Cortex of kidney (tissue), 1 donor: ENCODE results near the gene GBF1.
"Not testable (repeated sequence)": the region's sequence is repeated elsewhere in the genome, so short reads cannot be mapped to it uniquely, and the experiment has no call there.

Experiments
- DNase-seq: peaks from one replicate; lab custom pipeline; 2025; lab: John Stamatoyannopoulos, UW

GBF1 gene

DNA sequence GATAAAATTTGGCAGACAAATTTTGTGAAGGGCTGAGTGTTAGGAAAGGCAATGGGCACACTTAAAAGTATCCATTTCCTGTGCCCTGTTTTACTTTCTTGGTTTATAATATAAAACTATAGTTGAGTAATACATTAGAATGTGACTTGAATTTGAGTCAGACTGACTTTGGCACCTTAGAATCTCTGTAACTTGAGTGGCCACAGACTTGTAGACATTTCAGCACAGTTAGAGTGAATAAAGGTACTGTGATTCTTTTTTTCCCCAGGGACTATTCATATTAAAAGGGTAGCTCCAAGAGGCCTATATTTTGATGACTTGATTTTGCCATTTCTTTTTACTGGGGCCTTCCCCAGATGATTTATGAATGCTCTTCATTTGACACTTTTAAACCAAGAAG, 22.4 kb downstream of the GBF1 start:
- no peak for DNase-seq

GRCh38 chr10:102268375-102268888, 23.1 kb downstream of the GBF1 start:
- DNase-seq = no peak

- no peak for DNase-seq
Observed at GRCh38 chr10:102269017-102269416, 23.7 kb downstream of the GBF1 start.

GRCh38 chr10:102274062-102274461, 28.7 kb downstream of the GBF1 start:
- no peak for DNase-seq

GRCh38 chr10:102275343-102275742, 30.0 kb downstream of the GBF1 start:
- DNase-seq = no peak

DNA sequence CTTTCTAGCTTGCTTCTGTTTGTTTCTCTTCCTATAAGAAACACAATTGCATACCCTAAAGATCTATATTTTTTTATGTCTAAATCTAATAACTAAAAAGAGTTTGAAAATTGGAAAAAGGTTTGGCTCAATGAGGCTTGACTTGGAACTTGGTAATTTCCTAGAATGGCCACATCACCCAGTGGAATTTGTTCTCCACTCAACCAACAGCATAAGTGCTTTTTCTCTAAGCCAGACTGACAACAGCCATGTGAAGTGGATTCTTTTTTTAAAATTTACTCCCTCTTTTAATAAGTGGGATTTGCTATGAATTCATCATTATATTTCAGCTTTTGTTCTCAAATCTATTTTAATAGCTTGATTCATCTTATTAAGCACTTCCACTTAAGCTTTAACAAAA, 33.8 kb downstream of the GBF1 start:
- no peak for DNase-seq

DNA sequence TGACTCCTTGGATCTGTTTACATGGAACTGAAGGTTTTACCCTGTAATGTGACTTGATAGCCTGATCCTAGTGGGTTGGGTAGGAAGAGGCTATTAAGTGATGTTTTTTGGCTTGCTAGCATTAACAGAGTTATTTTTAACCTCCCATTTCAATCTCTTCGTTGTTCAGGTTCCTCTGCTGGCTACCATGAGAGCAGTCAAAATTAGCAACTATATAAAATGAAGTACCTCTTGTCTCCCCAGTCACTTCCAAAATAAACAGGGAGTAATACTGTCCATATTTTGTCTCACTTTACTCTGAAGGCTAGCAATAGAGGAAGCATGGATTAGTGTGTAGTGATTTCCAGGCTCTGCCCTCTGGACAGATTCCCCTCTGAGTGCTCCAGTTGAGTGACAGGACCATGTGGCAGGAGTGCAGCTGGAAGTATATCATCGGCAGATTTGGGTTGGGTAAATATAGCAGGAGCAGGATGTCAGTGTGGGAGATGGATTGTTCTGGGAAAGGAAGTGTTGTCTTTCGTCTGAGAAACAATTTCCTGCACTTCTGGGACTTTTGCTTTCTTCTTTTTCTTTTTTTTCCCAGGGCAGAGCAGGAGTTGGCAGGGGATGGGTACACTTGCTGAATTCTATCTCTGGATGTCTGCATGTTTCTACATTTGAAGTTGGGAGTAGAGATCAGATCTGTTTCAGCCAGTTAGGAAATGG, 35.2 kb downstream of the GBF1 start:
- no peak for DNase-seq

DNA sequence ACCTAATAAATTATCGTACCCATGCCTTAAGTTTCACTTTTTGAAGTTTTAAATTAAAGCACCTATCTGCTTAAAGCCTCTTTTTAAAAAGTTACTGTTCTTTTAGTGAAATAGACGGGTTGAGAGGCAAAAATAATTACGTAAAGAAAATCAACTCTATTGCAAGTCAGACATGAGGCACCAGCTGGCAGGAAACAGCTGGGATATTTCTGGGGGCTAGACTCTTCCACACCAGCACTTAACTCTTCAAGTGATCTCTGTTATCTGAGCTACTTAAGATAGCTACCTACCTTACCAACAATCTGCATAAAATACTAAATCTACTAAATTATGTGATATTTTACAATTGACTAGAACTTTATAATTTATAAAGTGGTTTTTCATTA, 35.8 kb downstream of the GBF1 start:
- no peak for DNase-seq

DNA sequence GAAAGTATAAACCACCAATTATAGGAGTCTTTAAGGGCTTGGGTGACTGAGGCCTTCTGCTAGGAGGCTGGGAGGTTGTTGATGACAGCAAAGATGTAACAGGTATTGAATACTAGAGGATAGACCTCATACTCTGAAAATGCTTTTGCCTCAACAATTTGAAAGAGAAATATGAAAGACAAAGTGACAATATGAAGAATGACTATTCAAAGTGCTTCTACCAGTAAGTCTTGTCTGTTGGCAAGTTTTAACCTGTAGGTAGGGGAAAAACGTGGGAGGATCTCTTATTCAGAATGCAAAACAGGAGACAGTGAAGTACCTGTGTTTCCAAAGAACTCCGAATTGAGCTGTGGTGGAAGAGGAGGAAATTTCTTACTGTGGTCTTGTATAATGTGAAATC, 38.2 kb downstream of the GBF1 start:
- DNase-seq = no peak

DNA sequence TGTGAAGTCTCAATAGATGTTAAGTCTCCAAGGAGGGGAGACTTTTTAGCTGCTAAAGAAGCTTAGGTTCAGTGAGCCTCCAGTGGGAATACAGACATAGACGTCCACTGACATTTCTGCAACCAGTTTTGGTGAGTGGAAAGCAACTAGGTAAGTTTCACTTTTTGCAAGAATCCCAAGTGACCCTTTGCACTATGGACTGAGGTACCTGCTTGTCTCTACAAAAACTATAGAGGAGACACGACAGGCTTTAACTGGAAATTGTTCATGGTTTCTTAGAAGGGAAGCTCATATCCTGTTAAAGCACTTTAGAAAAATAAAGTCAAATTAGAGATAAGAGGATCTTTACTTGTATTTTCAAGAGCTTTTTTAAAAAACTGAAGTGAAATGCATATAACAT, 38.6 kb downstream of the GBF1 start:
- DNase-seq = no peak

- DNase-seq = no peak
Observed at GRCh38 chr10:102284531-102284930, 39.2 kb downstream of the GBF1 start.

DNA sequence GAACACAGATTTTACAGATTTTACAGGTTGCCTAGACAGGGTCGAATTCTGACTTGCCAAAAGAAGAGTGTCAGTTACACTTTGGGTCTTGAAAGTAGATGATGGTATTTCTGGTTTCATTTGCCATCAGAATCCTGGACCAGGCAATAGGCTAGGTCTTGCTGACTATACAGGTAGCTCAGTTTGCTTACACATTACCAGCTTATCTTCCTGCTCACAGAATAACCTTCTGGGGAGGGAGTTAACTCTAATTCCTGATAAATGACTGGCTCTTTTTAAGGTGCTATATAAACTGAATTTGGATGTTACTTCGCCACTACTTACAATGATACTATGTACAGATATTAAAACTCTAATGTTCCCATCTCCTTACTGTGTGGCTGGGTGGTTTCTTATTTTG, 39.8 kb downstream of the GBF1 start:
- no peak for DNase-seq

GRCh38 chr10:102286216-102286615, 40.9 kb downstream of the GBF1 start:
- DNase-seq = no peak

- no peak for DNase-seq
Observed at GRCh38 chr10:102287538-102287937, 42.2 kb downstream of the GBF1 start.

DNA sequence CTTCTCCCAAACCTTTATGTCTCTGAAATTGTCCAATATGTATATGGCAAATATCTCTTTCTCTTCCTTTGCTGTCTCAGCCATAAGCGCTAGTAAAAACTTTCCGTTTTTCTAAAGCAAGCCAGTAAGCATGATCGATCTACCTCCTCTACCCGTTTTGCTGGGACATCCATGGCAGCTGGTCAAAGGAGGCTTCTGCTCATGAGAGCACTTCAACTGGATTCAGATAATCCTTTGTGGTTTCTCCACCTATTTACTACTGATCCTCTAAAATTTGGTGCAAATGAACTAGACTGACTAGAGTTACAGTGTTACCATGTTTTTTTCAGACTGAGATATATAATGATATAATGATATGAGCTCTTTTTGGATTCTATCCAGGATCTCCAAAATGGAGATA, 42.7 kb downstream of the GBF1 start:
- DNase-seq = no peak

DNA sequence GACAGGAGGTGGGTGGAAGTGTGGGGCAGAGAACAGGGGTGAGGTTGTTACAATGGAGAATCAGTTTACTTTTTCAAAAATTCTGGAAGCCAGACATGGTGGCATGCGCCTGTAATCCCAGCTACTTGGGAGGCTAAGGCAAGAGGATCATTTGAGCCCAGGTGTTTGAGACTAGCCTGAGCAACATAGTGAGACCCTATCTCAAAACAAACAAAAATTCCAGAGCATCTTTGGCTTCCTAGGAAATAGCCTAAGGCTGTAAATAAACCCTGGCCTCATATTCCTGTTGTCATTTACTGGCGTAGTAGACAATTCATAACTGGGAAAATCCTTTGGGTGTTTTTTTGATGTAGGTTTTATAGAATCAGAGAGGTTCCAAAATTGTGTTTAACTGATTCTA, 44.0 kb downstream of the GBF1 start:
- DNase-seq = no peak

- DNase-seq = no peak
Observed at GRCh38 chr10:102289840-102290239, 44.5 kb downstream of the GBF1 start.

DNA sequence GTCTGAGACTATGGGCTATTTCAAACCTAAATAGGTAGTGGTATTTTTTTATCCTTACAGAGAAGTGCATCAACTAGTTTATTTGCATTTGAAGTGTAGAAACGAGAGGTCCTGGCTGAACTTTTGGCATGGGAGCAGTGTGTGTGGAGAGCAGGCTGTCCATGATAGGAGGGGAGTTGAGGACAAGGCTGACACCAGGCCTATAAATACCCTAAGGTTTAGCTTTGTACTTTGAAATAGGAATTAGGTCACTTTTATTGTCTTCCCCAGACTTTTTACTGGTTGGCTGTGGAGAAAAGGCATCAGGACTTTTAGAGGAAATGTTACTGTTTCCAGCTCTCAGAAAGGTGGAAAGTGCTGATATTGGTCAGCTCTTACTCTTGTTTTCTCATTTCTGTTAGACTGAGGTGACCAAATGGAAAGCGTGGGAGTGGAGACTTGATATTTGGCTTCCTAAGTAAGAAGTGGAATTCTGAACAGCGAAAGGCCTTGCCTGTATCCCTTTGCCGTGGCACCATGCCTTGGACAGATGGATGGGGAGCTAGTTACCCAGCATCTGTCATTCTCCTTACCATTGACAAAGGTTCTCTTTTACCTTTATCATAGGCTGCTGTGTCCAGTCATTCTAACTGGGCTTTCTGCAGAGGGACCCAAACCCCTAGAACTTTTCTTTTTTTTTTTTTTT, 46.0 kb downstream of the GBF1 start:
- DNase-seq = no peak

GRCh38 chr10:102297101-102297500, 51.8 kb downstream of the GBF1 start:
- no peak for DNase-seq

- no peak for DNase-seq
Observed at GRCh38 chr10:102298899-102299298, 53.6 kb downstream of the GBF1 start.

DNA sequence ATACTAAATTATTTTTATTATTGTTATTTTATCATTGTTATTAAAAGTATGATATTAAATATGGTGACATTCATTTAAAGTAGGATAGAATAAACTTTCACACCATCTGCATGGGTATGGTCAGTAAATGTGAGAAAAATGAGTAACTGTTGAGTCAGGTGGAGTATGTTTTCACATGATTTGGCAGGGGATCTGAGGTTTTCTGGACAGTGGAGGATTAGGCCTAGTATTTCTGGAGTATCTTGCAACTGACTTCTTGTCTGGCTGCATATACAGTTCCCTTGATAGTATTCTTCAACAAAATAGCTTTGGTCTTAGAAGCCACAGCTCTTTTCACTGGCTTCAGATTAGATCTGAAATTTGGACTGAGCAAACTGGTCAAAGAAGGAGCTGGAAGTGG, 54.5 kb downstream of the GBF1 start:
- no peak for DNase-seq

- no peak for DNase-seq
Observed at GRCh38 chr10:102300278-102300843, 55.0 kb downstream of the GBF1 start.

GRCh38 chr10:102300912-102301311, 55.6 kb downstream of the GBF1 start:
- not testable (repeated sequence) for DNase-seq
